GM12892 (cell line): Measurements from ENCODE around the gene CBFA2T2.

Source experiments
- POLR2A ChIP-seq: IDR thresholded peaks from 2 replicates; pipeline ENCODE4 v1.6.1; 2011; ENCODE audit warnings: low read depth, low read length, control low read depth
- TAF1 ChIP-seq: IDR thresholded peaks from 2 replicates; pipeline ENCODE4 v1.6.1; 2011; ENCODE audit warnings: low read depth, mild to moderate bottlenecking, control low read depth, low read length, borderline replicate concordance

- no peak for TF ChIP-seq POLR2A
- TF ChIP-seq TAF1 = no peak
These were observed 55.9 kb downstream of the CBFA2T2 start for GRCh38 chr20:33545763-33546162.
